SK-MEL-5 (cell line): ENCODE results near the gene MTOR. TPM values are rescaled to one million over a fixed set of nuclear protein-coding genes. Genes with fewer than 3 reads are reported as not detected.
"Not testable (repeated sequence)": the region's sequence is repeated elsewhere in the genome, so short reads cannot be mapped to it uniquely, and the experiment has no call there.

Experiments used
- DNase-seq: peaks from one replicate; pipeline ENCODE4 v3.0.0-alpha.2; 2016; ENCODE audit warnings: low read depth, low spot score
- in situ Hi-C: cut with HindIII; loops from 2 replicates; pipeline ENCODE4 v1.10.0; 2016; ENCODE audit warnings: low sequenced_read_pairs, high pct_unique_total_duplicates, low pct_unique_long_range_greater_than_20kb
- total RNA-seq: library from RNA; depleted of rRNA; stranded (reverse); fragments of >200 nt; shearing (Covaris generic); gene quantifications from 2 replicates; pipeline ENCODE4 v1.2.3, GENCODE V29; 2014

MTOR gene
- total RNA-seq, 1 experiment from 2014 or later, result 34.5 TPM

GRCh38 chr1:11105586-11105985 lies 156.8 kb downstream of the MTOR start:
- no peak for DNase-seq
- in situ Hi-C loops, result no loop called here

GRCh38 chr1:11101347-11101746 lies 161.0 kb downstream of the MTOR start:
- no peak for DNase-seq
- in situ Hi-C loops, result no loop called here

GRCh38 chr1:11100806-11101205 lies 161.5 kb downstream of the MTOR start:
- DNase-seq, in situ Hi-C loops: not testable (repeated sequence)

GRCh38 chr1:11100149-11100493 lies 162.2 kb downstream of the MTOR start:
- in situ Hi-C loops, result no loop called here
- no peak for DNase-seq

- peak; percentile 86 for DNase-seq
- in situ Hi-C loops, result no loop called here
Observed at GRCh38 chr1:11099310-11100148, 162.8 kb downstream of the MTOR start, which contains the start of gene EXOSC10. Gene EXOSC10 (minus strand): TSS chr1:11099869. CDS start chr1:11099831, 38 bp downstream.

- DNase-seq, result no peak
- in situ Hi-C loops, result no loop called here
Observed at GRCh38 chr1:11098931-11099309, 163.4 kb downstream of the MTOR start.

- in situ Hi-C loops, result not testable (repeated sequence)
Observed at GRCh38 chr1:11083784-11084183, 178.6 kb downstream of the MTOR start.

GRCh38 chr1:11080931-11081330 lies 181.4 kb downstream of the MTOR start:
- DNase-seq, result no peak
- in situ Hi-C loops, result no loop called here

More at GRCh38 chr1:11083784-11084183, 178.6 kb downstream of the MTOR start:
- DNase-seq, result not testable (repeated sequence)

GRCh38 chr1:11078631-11079030 lies 183.7 kb downstream of the MTOR start:
- in situ Hi-C loops, result no loop called here
- no peak for DNase-seq

GRCh38 chr1:11073398-11073797 lies 189.0 kb downstream of the MTOR start:
- DNase-seq, in situ Hi-C loops: not testable (repeated sequence)

GRCh38 chr1:11072216-11072917 lies 190.0 kb downstream of the MTOR start:
- DNase-seq, result no peak
- in situ Hi-C loops, result no loop called here

GRCh38 chr1:11071463-11072215 lies 190.7 kb downstream of the MTOR start:
- DNase-seq, result no peak
- in situ Hi-C loops, result no loop called here

GRCh38 chr1:11070876-11071275 lies 191.5 kb downstream of the MTOR start:
- no peak for DNase-seq
- in situ Hi-C loops, result no loop called here

GRCh38 chr1:11068600-11069473 lies 193.5 kb downstream of the MTOR start:
- in situ Hi-C loops, result no loop called here
- DNase-seq, result no peak

- no peak for DNase-seq
- in situ Hi-C loops, result no loop called here
Observed at GRCh38 chr1:11067716-11068599, 194.4 kb downstream of the MTOR start.

GRCh38 chr1:11065796-11066195 lies 196.6 kb downstream of the MTOR start:
- in situ Hi-C loops, result no loop called here
- DNase-seq, result no peak
